Measurements from ENCODE around the gene TWF1.
"Not testable (repeated sequence)": the region's sequence is repeated elsewhere in the genome, so short reads cannot be mapped to it uniquely, and the experiment has no call there.

The TWF1 gene

GRCh38 chr12:43797561-43798217 lies 8.4 kb downstream of the TWF1 start:
- DNase-seq: no peak

- DNase-seq: no peak
Measured at GRCh38 chr12:43795716-43796280, 10.3 kb downstream of the TWF1 start.

GRCh38 chr12:43789941-43790340 lies 16.2 kb downstream of the TWF1 start:
- no peak for DNase-seq

GRCh38 chr12:43786899-43787693 lies 19.0 kb downstream of the TWF1 start:
- DNase-seq: no peak

- DNase-seq: peak; percentile 17
Measured at GRCh38 chr12:43776498-43776897, 29.6 kb downstream of the TWF1 start.

GRCh38 chr12:43766291-43766690 lies 39.8 kb downstream of the TWF1 start:
- no peak for DNase-seq

- no peak for DNase-seq
Measured at GRCh38 chr12:43764528-43764927, 41.6 kb downstream of the TWF1 start.

GRCh38 chr12:43763769-43764168 lies 42.3 kb downstream of the TWF1 start:
- DNase-seq: no peak

- no peak for DNase-seq
Measured at GRCh38 chr12:43762596-43762995, 43.5 kb downstream of the TWF1 start.

GRCh38 chr12:43761500-43761899 lies 44.6 kb downstream of the TWF1 start:
- DNase-seq: no peak

GRCh38 chr12:43760396-43760795 lies 45.7 kb downstream of the TWF1 start:
- DNase-seq: no peak

GRCh38 chr12:43758728-43759563 lies 47.2 kb downstream of the TWF1 start, which contains the start of the genes IRAK4 and PUS7L:
IRAK4 (plus strand) TSS chr12:43758951; CDS start chr12:43768112, 9,161 bp downstream.
PUS7L (minus strand) TSS chr12:43758790; CDS start chr12:43755245, 3,545 bp downstream.
- DNase-seq: peak; percentile 87

GRCh38 chr12:43758247-43758727 lies 47.8 kb downstream of the TWF1 start:
- DNase-seq: no peak

- DNase-seq: no peak
Measured at GRCh38 chr12:43754015-43754414, 52.1 kb downstream of the TWF1 start.

GRCh38 chr12:43751360-43751759 lies 54.8 kb downstream of the TWF1 start:
- not testable (repeated sequence) for DNase-seq

GRCh38 chr12:43750814-43751213 lies 55.3 kb downstream of the TWF1 start:
- DNase-seq: no peak

- DNase-seq: no peak
Measured at GRCh38 chr12:43749016-43749415, 57.1 kb downstream of the TWF1 start.

GRCh38 chr12:43744826-43745225 lies 61.3 kb downstream of the TWF1 start:
- no peak for DNase-seq
